A549 (cell line): ENCODE data around the gene NTN4. TPM values are rescaled to one million over a fixed set of nuclear protein-coding genes. Genes with fewer than 3 reads are reported as not detected.

ENCODE experiments used
- ATAC-seq, 2 experiments: fragments of 200-7000 bp in 1 of 2; fragments of >200 bp in 1 of 2; cut with Nextera tagmentation in 1 of 2; cut with Tn5 transposase in 1 of 2; 3 replicates each; pipeline versions ENCODE4 v1.8.0 to v1.9.1; 2018 to 2020; ENCODE audit warnings: mild to moderate bottlenecking in 1 of 2, moderate library complexity in 1 of 2
- CTCF ChIA-PET: fragments of 300-600 bp; sonication (Branson Sonifier 250); formaldehyde crosslinking; extraction: SDS; loops from one replicate; lab custom pipeline; 2021; ENCODE audit warnings: antibody characterized with exemption, inconsistent platforms; lab: Yijun Ruan, JAX
- POLR2A ChIA-PET: fragments of 350-600 bp; formaldehyde crosslinking; extraction: SDS; loops from one replicate; lab custom pipeline; 2021; ENCODE audit warnings: antibody characterized with exemption, inconsistent platforms; lab: Yijun Ruan, JAX
- DNase-seq, 2 experiments: peaks; one replicate each; pipeline versions ENCODE4 v3.0.0 to v3.0.0-alpha.2; 2011 to 2016; ENCODE audit warnings: low read depth in 1 of 2, low spot score in 1 of 2
- FAIRE-seq: peaks from 2 replicates; lab custom pipeline; 2011; peaks lifted over from hg19 to GRCh38; lab: Jason Lieb, UNC
- H3K27ac ChIP-seq, 2 experiments: fragments of >200 bp; sonication (Bioruptor Twin); formaldehyde crosslinking; 3 replicates each; pipeline ENCODE4 v1.5.1; 2016 to 2017
- H3K4me1 ChIP-seq: fragments of >200 bp; sonication (Bioruptor Twin); formaldehyde crosslinking; 3 replicates; pipeline ENCODE4 v1.6.1; 2016
- H3K4me2 ChIP-seq: fragments of >200 bp; sonication (Bioruptor Twin); formaldehyde crosslinking; 3 replicates; pipeline ENCODE4 v1.6.1; 2016
- H3K4me3 ChIP-seq: fragments of >200 bp; sonication (Bioruptor Twin); formaldehyde crosslinking; 3 replicates; pipeline ENCODE4 v1.5.1; 2016
- H3K9me3 ChIP-seq: fragments of >200 bp; sonication (Bioruptor Twin); formaldehyde crosslinking; 3 replicates; pipeline ENCODE4 v1.6.1; 2016
- BCL3 ChIP-seq: fragments of >200 bp; sonication (Bioruptor Twin); formaldehyde crosslinking; IDR thresholded peaks from 3 replicates; pipeline ENCODE4 v1.6.1; 2016
- BHLHE40 ChIP-seq: IDR thresholded peaks from 2 replicates; pipeline ENCODE4 v1.6.1; 2012; ENCODE audit warnings: low read depth, low read length, inconsistent platforms
- CBX2 ChIP-seq: fragments of 200-600 bp; sonication (generic); IDR thresholded peaks from 2 replicates; pipeline ENCODE4 v1.6.1; 2016; ENCODE audit warnings: low read depth, mild to moderate bottlenecking, borderline replicate concordance
- CHD4 ChIP-seq: fragments of 200-600 bp; sonication (generic); IDR thresholded peaks from 2 replicates; pipeline ENCODE4 v1.6.1; 2016; ENCODE audit warnings: antibody characterized with exemption, mild to moderate bottlenecking, borderline replicate concordance
- EHMT2 ChIP-seq: fragments of 200-600 bp; sonication (generic); IDR thresholded peaks from 2 replicates; pipeline ENCODE4 v1.6.1; 2016; ENCODE audit warnings: antibody characterized with exemption, low read depth, mild to moderate bottlenecking, moderate library complexity
- FOSB ChIP-seq: fragments of 250-450 bp; sonication (Bioruptor Pico); IDR thresholded peaks from 2 replicates; pipeline ENCODE4 v1.5.0; 2020; ENCODE audit warnings: mild to moderate bottlenecking, moderate library complexity
- FOXS1 ChIP-seq: fragments of 250-450 bp; sonication (Bioruptor Pico); IDR thresholded peaks from 2 replicates; pipeline ENCODE4 v1.5.0; 2020; ENCODE audit warnings: mild to moderate bottlenecking, moderate library complexity
- HEYL ChIP-seq: fragments of 250-450 bp; sonication (Bioruptor Pico); IDR thresholded peaks from 2 replicates; pipeline ENCODE4 v1.8.0; 2021; ENCODE audit warnings: mild to moderate bottlenecking, moderate library complexity
- HOXB13 ChIP-seq: fragments of 250-450 bp; sonication (Bioruptor Pico); IDR thresholded peaks from 2 replicates; pipeline ENCODE4 v1.5.0; 2020; ENCODE audit warnings: low read depth, mild to moderate bottlenecking, moderate library complexity
- HOXB5 ChIP-seq: fragments of 250-450 bp; sonication (Bioruptor Pico); IDR thresholded peaks from 2 replicates; pipeline ENCODE4 v1.5.0; 2020; ENCODE audit warnings: mild to moderate bottlenecking, moderate library complexity
- KDM5A ChIP-seq: fragments of 200-600 bp; sonication (generic); IDR thresholded peaks from 2 replicates; pipeline ENCODE4 v1.6.1; 2016; ENCODE audit warnings: antibody characterized with exemption, mild to moderate bottlenecking
- POLR2A ChIP-seq: IDR thresholded peaks from 2 replicates; pipeline ENCODE4 v1.6.1; 2012; ENCODE audit warnings: mild to moderate bottlenecking, low read length
- RARB ChIP-seq: fragments of 250-450 bp; sonication (Bioruptor Pico); IDR thresholded peaks from 2 replicates; pipeline ENCODE4 v1.8.0; 2021; ENCODE audit warnings: mild to moderate bottlenecking, moderate library complexity
- RCOR1 ChIP-seq: fragments of 150-350 bp; IDR thresholded peaks from 2 replicates; pipeline ENCODE4 v1.6.1; 2014; ENCODE audit warnings: antibody characterized with exemption, low read length, low read depth
- RNF2 ChIP-seq: fragments of 200-600 bp; sonication (generic); IDR thresholded peaks from 2 replicates; pipeline ENCODE4 v1.6.1; 2016; ENCODE audit warnings: low read depth, mild to moderate bottlenecking, antibody characterized with exemption, moderate library complexity, borderline replicate concordance
- TFCP2L1 ChIP-seq: fragments of 250-450 bp; sonication (Bioruptor Pico); IDR thresholded peaks from 2 replicates; pipeline ENCODE4 v1.5.0; 2021; ENCODE audit warnings: mild to moderate bottlenecking
- TP53 ChIP-seq: fragments of 250-450 bp; sonication (Bioruptor Pico); IDR thresholded peaks from 2 replicates; pipeline ENCODE4 v1.5.0; 2021; ENCODE audit warnings: mild to moderate bottlenecking, moderate library complexity
- ZC3H11A ChIP-seq: fragments of 450-650 bp; IDR thresholded peaks from 2 replicates; pipeline ENCODE4 v1.6.1; 2014; ENCODE audit warnings: antibody characterized with exemption, mild to moderate bottlenecking
- ZSCAN20 ChIP-seq: fragments of 250-450 bp; sonication (Bioruptor Pico); IDR thresholded peaks from 2 replicates; pipeline ENCODE4 v1.8.0; 2022; ENCODE audit warnings: mild to moderate bottlenecking, moderate library complexity
- WGBS: methylation state at CpG from one replicate; pipeline ENCODE4 v1.1.6; 2017; ENCODE audit errors: missing lambda C conversion rate; 5-methylcytosine and 5-hydroxymethylcytosine counted together
- polyA plus RNA-seq, 4 experiments: library from polyadenylated mRNA; depleted of rRNA in 3 of 4; stranded (reverse); fragments of >200 nt; fragmentation: RNase III in 1 of 4; extraction: RNeasy Plus Mini Kit Qiagen cat#74134 plus additional on column Dnase treatment in 1 of 4; gene quantifications; 2 replicates in 3 of 4; 3 replicates in 1 of 4; pipeline ENCODE4 v1.2.3, GENCODE V29; 2011 to 2017
- TF ChIP-seq, protein P1 (sequence below): fragments of 250-450 bp; sonication (Bioruptor Pico); IDR thresholded peaks from 2 replicates; pipeline ENCODE4 v1.5.0; 2021; ENCODE audit warnings: mild to moderate bottlenecking, moderate library complexity, borderline replicate concordance
- TF ChIP-seq, protein P2 (sequence below): fragments of >200 bp; sonication (Bioruptor Twin); formaldehyde crosslinking; IDR thresholded peaks from 3 replicates; pipeline ENCODE4 v1.5.1; 2016
- TF ChIP-seq, protein P3 (sequence below): IDR thresholded peaks from 2 replicates; pipeline ENCODE4 v1.6.1; 2012

NTN4 gene
- polyA plus RNA-seq, 2 of the 4 experiments (the other 2 are of a cell fraction), result 37.3 to 132 TPM

DNA sequence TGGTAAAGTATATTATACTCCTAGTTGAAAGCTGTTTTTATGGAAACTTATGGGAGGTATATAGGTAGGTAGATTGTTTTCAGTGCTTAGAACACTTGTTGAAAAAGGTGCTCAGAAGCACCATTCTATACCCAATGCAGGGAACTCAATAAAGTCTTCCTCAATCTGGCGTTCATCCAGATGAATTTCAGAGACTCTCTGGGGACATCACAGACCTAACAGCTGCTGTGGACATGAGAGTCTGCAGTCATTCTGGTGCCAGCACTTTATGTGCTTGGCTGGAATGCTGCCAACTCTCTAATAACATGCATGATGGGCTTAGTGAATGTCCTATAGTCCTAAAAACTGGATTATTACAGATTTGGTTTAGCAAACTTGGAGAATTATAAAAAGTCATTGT lies 115.9 kb downstream of the NTN4 start:
- no peak overlapping the region for H3K4me3 ChIP-seq
- DNase-seq (no peak), FAIRE-seq (no peak), ATAC-seq (no peak)
- TF ChIP-seq BHLHE40 (no peak), RNF2 (no peak), FOXS1 (CRISPR knock-in tag) (no peak), FOSB (CRISPR knock-in tag) (no peak), ZC3H11A (no peak), HOXB13 (CRISPR knock-in tag) (no peak), EHMT2 (no peak), BCL3 (no peak), TP53 (CRISPR knock-in tag) (no peak)
- TF ChIP-seq, protein P1, sequence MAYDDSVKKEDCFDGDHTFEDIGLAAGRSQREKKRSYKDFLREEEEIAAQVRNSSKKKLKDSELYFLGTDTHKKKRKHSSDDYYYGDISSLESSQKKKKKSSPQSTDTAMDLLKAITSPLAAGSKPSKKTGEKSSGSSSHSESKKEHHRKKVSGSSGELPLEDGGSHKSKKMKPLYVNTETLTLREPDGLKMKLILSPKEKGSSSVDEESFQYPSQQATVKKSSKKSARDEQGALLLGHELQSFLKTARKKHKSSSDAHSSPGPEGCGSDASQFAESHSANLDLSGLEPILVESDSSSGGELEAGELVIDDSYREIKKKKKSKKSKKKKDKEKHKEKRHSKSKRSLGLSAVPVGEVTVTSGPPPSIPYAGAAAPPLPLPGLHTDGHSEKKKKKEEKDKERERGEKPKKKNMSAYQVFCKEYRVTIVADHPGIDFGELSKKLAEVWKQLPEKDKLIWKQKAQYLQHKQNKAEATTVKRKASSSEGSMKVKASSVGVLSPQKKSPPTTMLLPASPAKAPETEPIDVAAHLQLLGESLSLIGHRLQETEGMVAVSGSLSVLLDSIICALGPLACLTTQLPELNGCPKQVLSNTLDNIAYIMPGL (CRISPR knock-in tag), result no peak
- H3K4me1 ChIP-seq, result peaks cover 13% of the 10 kb centered on the region
- H3K9me3 ChIP-seq, result no peaks in the 10 kb centered on the region
- WGBS, result 70% methylated on average over 1 of the region's 1 CpG
- POLR2A ChIA-PET, result no interaction called here
- CTCF ChIA-PET, result interaction anchor here (0.7 kb wide), 2 partner anchors 9 to 10 kb away, joined by 3 read pairs; no protein-coding TSS in a partner anchor
- no peak overlapping the region for H3K4me2 ChIP-seq
- H3K27ac ChIP-seq, result no peak overlapping the region

GRCh38 chr12:95674163-95674562 lies 116.4 kb downstream of the NTN4 start:
- no peak; a peak in 1 of 6 replicates for ATAC-seq
- Histone ChIP-seq H3K4me2 (no peak overlapping the region), H3K9me3 (no peaks in the 10 kb centered on the region)
- CTCF ChIA-PET, result interaction anchor here (0.7 to 1.4 kb wide), 4 partner anchors 9 to 65 kb away, joined by 3 to 5 read pairs (median 3); no protein-coding TSS in a partner anchor
- TF ChIP-seq TP53 (CRISPR knock-in tag), result no peak
- TF ChIP-seq CBX2, result no peak
- no peak for TF ChIP-seq HOXB5
- TF ChIP-seq RCOR1, result no peak
- TF ChIP-seq, protein P2, sequence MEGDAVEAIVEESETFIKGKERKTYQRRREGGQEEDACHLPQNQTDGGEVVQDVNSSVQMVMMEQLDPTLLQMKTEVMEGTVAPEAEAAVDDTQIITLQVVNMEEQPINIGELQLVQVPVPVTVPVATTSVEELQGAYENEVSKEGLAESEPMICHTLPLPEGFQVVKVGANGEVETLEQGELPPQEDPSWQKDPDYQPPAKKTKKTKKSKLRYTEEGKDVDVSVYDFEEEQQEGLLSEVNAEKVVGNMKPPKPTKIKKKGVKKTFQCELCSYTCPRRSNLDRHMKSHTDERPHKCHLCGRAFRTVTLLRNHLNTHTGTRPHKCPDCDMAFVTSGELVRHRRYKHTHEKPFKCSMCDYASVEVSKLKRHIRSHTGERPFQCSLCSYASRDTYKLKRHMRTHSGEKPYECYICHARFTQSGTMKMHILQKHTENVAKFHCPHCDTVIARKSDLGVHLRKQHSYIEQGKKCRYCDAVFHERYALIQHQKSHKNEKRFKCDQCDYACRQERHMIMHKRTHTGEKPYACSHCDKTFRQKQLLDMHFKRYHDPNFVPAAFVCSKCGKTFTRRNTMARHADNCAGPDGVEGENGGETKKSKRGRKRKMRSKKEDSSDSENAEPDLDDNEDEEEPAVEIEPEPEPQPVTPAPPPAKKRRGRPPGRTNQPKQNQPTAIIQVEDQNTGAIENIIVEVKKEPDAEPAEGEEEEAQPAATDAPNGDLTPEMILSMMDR, result no peak
- TF ChIP-seq, all 56 proteins: peak for 0
- Histone ChIP-seq H3K4me1 (peaks cover 13% of the 10 kb centered on the region), H3K4me3 (no peak overlapping the region), H3K27ac (no peak overlapping the region)
- DNase-seq, result no peak
- no peak for FAIRE-seq
- POLR2A ChIA-PET, result no interaction called here

GRCh38 chr12:95673576-95673975 lies 117.0 kb downstream of the NTN4 start:
- no peaks in the 10 kb centered on the region for H3K9me3 ChIP-seq
- ATAC-seq (no peak), DNase-seq (no peak), FAIRE-seq (no peak)
- 92% methylated on average over 2 of the region's 2 CpGs for WGBS
- TF ChIP-seq ZC3H11A, result no peak
- TF ChIP-seq RARB (CRISPR knock-in tag), result no peak
- no peak for TF ChIP-seq TFCP2L1 (CRISPR knock-in tag)
- no peak for TF ChIP-seq KDM5A
- TF ChIP-seq HEYL, result no peak
- no peak for TF ChIP-seq TP53 (CRISPR knock-in tag)
- TF ChIP-seq, protein P1 (CRISPR knock-in tag), result no peak
- TF ChIP-seq ZSCAN20, result no peak
- TF ChIP-seq HOXB5, result no peak
- TF ChIP-seq RCOR1, result no peak
- TF ChIP-seq CHD4, result no peak
- TF ChIP-seq POLR2A, result no peak
- TF ChIP-seq BHLHE40, result no peak
- TF ChIP-seq, protein P3, sequence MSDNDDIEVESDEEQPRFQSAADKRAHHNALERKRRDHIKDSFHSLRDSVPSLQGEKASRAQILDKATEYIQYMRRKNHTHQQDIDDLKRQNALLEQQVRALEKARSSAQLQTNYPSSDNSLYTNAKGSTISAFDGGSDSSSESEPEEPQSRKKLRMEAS, result no peak
- POLR2A ChIA-PET, result no interaction called here
- peaks cover 13% of the 10 kb centered on the region for H3K4me1 ChIP-seq
- no peak overlapping the region for H3K4me2 ChIP-seq
- CTCF ChIA-PET, result interaction anchor here (1.1 to 1.4 kb wide), 3 partner anchors 31 to 66 kb away, joined by 3 to 5 read pairs (median 4); no protein-coding TSS in a partner anchor
- H3K4me3 ChIP-seq, result no peak overlapping the region
- no peak overlapping the region for H3K27ac ChIP-seq
